HepG2 (cell line): ENCODE results near the gene SMARCAD1. TPM values are rescaled to one million over a fixed set of nuclear protein-coding genes. Genes with fewer than 3 reads are reported as not detected.
A peak's percentile ranks its signal among the peaks of the same experiment; 100 is the strongest.

ENCODE experiments used
- CBX2 ChIP-seq, 2 experiments: fragments of 200-600 bp in 1 of 2; sonication (generic); formaldehyde crosslinking in 1 of 2; IDR thresholded peaks; 2 replicates each; pipeline versions ENCODE4 v1.7.0 to v1.8.1; 2018 to 2022; ENCODE audit warnings: low read depth in 2 of 2, low read length in 1 of 2, mild to moderate bottlenecking in 1 of 2, missing genetic modification reagents in 1 of 2
- CEBPB ChIP-seq: IDR thresholded peaks from 2 replicates; pipeline ENCODE4 v1.6.1; 2011; ENCODE audit warnings: low read depth, low read length, improper control_type of control experiment, borderline replicate concordance
- HIVEP1 ChIP-seq: sonication (generic); formaldehyde crosslinking; IDR thresholded peaks from 2 replicates; pipeline ENCODE4 v1.4.0; 2020; ENCODE audit warnings: mild to moderate bottlenecking, missing genetic modification reagents
- ISL2 ChIP-seq: sonication (generic); formaldehyde crosslinking; IDR thresholded peaks from 2 replicates; pipeline ENCODE4 v1.5.0; 2020; ENCODE audit warnings: missing genetic modification reagents
- KDM4B ChIP-seq: sonication (generic); formaldehyde crosslinking; IDR thresholded peaks from 2 replicates; pipeline ENCODE4 v1.4.0; 2020; ENCODE audit warnings: missing genetic modification reagents
- KLF12 ChIP-seq: sonication (generic); formaldehyde crosslinking; IDR thresholded peaks from 2 replicates; pipeline ENCODE4 v1.4.0; 2020; ENCODE audit warnings: missing genetic modification reagents, borderline replicate concordance
- NKX3-1 ChIP-seq: sonication (generic); formaldehyde crosslinking; IDR thresholded peaks from 2 replicates; pipeline ENCODE4 v1.5.0; 2020; ENCODE audit warnings: missing genetic modification reagents
- PAX8 ChIP-seq: sonication (generic); formaldehyde crosslinking; IDR thresholded peaks from 2 replicates; pipeline ENCODE4 v1.8.0; 2022; ENCODE audit warnings: mild to moderate bottlenecking, missing genetic modification reagents, borderline replicate concordance
- SNAPC2 ChIP-seq: sonication (generic); formaldehyde crosslinking; IDR thresholded peaks from 2 replicates; pipeline ENCODE4 v1.8.1; 2022; ENCODE audit warnings: mild to moderate bottlenecking, missing genetic modification reagents
- TEAD3 ChIP-seq: optimal IDR thresholded peaks from 2 replicates; pipeline ENCODE3; 2016; ENCODE audit warnings: borderline replicate concordance
- ZBTB1 ChIP-seq: sonication (generic); formaldehyde crosslinking; IDR thresholded peaks from 2 replicates; pipeline ENCODE4 v1.4.0; 2020; ENCODE audit warnings: missing genetic modification reagents, borderline replicate concordance
- ZC3H13 ChIP-seq: sonication (generic); formaldehyde crosslinking; IDR thresholded peaks from 2 replicates; pipeline ENCODE4 v1.8.1; 2023; ENCODE audit warnings: mild to moderate bottlenecking, missing genetic modification reagents, moderate library complexity
- ZFP82 ChIP-seq: sonication (generic); formaldehyde crosslinking; IDR thresholded peaks from 2 replicates; pipeline ENCODE4 v1.5.1; 2020; ENCODE audit warnings: mild to moderate bottlenecking, missing genetic modification reagents, borderline replicate concordance
- ZNF143 ChIP-seq: sonication (generic); formaldehyde crosslinking; IDR thresholded peaks from 2 replicates; pipeline ENCODE4 v1.4.0; 2020; ENCODE audit warnings: missing genetic modification reagents
- ZNF225 ChIP-seq: sonication (generic); formaldehyde crosslinking; IDR thresholded peaks from 2 replicates; pipeline ENCODE4 v1.4.0; 2020; ENCODE audit warnings: mild to moderate bottlenecking, missing genetic modification reagents
- ZNF367 ChIP-seq: sonication (generic); formaldehyde crosslinking; IDR thresholded peaks from 2 replicates; pipeline ENCODE4 v1.4.0; 2020; ENCODE audit warnings: missing genetic modification reagents, borderline replicate concordance
- polyA plus RNA-seq, 8 experiments: library from polyadenylated mRNA; depleted of rRNA in 3 of 8; stranded (reverse) in 7 of 8; unstranded in 1 of 8; fragments of >200 nt; fragmentation: Illumina TruSeq in 4 of 8; extraction: Trizol in 4 of 8; gene quantifications; 2 replicates each; pipeline versions ENCODE4 v1.2.1 to v1.2.3, GENCODE V29; 2011 to 2016; ENCODE audit warnings: low read depth in 4 of 8, missing spikeins in 1 of 8, mixed read lengths in 1 of 8; ENCODE audit not compliant: insufficient read depth in 1 of 8
- total RNA-seq, 5 experiments: library from RNA; depleted of rRNA; stranded (reverse); fragments of >200 nt; fragmentation: Illumina TruSeq; extraction: Trizol; gene quantifications; 2 replicates each; pipeline ENCODE4 v1.2.3, GENCODE V29; 2016; ENCODE audit warnings: low read depth in 1 of 5
- TF ChIP-seq, protein P1 (sequence below): sonication (generic); formaldehyde crosslinking; IDR thresholded peaks from 2 replicates; pipeline ENCODE4 v1.9.0; 2022; ENCODE audit warnings: low read depth, missing genetic modification reagents
- TF ChIP-seq, protein P2 (sequence below): sonication (generic); formaldehyde crosslinking; IDR thresholded peaks from 2 replicates; pipeline ENCODE4 v1.4.0; 2020; ENCODE audit warnings: low read depth, mild to moderate bottlenecking, missing genetic modification reagents
- TF ChIP-seq, protein P3 (sequence below): sonication (generic); formaldehyde crosslinking; IDR thresholded peaks from 2 replicates; pipeline ENCODE4; 2020; ENCODE audit warnings: missing genetic modification reagents, mild to moderate bottlenecking, borderline replicate concordance
- TF ChIP-seq, protein P4 (sequence below): IDR thresholded peaks from 2 replicates; pipeline ENCODE4 v1.6.1; 2016; ENCODE audit warnings: missing biosample characterization, missing genetic modification reagents, low read depth

Gene SMARCAD1
- total and polyA plus RNA-seq, 2 of the 13 experiments (the other 11 are each of a cell fraction or from before 2014, with no cell fraction given) = 18.2 to 35.9 TPM

DNA sequence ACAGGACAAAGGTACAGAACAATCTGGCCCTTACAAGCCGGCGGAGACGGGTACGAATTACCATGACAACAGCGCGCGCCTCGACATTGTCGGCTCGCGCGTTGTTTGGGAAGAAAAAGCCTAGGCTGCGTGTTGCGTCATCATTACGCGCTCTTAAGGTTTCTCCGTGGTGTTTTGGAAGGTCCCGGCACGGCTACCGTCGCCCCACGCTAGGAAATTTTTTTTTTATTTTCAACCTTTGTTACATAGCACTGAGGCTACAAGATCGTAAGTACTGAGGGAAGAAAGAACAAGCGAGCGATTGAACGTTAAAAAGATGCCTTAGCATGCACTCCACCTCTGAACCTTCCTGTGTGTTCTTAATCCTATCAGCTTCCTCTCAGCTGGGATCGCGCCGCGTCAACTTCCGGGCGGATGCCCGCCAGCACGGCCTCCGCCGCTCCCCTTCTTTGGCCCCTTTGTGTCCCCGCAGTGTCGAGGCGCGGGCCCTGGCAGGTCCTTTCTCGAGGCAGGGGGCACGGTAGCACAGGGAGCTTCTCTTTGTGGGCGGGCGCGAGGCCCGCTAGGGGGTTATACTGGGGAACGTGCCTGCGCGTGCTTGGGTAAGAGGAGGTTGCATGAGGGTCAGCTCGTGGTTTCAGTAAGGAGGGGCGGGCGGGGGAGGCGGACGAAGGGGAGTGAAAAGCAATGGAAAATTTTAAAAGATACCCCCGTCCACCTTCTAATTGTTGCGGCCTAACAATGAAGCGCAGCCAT lies at the start of gene SMARCAD1 (continued):
- TF ChIP-seq, protein P1, sequence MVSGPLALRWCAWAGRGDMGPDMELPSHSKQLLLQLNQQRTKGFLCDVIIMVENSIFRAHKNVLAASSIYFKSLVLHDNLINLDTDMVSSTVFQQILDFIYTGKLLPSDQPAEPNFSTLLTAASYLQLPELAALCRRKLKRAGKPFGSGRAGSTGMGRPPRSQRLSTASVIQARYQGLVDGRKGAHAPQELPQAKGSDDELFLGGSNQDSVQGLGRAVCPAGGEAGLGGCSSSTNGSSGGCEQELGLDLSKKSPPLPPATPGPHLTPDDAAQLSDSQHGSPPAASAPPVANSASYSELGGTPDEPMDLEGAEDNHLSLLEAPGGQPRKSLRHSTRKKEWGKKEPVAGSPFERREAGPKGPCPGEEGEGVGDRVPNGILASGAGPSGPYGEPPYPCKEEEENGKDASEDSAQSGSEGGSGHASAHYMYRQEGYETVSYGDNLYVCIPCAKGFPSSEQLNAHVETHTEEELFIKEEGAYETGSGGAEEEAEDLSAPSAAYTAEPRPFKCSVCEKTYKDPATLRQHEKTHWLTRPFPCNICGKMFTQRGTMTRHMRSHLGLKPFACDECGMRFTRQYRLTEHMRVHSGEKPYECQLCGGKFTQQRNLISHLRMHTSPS (CRISPR knock-in tag) = no peak
- TF ChIP-seq HIVEP1 (CRISPR knock-in tag) = peak; percentile 87
- TF ChIP-seq ZNF367 (CRISPR knock-in tag) = 0 out of 2 replicates have a peak, but pooled peaks have one; percentile 64
- TF ChIP-seq ZNF143 (CRISPR knock-in tag) = no peak
- TF ChIP-seq, protein P2, sequence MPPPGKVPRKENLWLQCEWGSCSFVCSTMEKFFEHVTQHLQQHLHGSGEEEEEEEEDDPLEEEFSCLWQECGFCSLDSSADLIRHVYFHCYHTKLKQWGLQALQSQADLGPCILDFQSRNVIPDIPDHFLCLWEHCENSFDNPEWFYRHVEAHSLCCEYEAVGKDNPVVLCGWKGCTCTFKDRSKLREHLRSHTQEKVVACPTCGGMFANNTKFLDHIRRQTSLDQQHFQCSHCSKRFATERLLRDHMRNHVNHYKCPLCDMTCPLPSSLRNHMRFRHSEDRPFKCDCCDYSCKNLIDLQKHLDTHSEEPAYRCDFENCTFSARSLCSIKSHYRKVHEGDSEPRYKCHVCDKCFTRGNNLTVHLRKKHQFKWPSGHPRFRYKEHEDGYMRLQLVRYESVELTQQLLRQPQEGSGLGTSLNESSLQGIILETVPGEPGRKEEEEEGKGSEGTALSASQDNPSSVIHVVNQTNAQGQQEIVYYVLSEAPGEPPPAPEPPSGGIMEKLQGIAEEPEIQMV (CRISPR knock-in tag) = no peak
- no peak; the same call in 1 of the 2 replicates for TF ChIP-seq KLF12 (CRISPR knock-in tag)
- TF ChIP-seq ISL2 (CRISPR knock-in tag) = peak; percentile 14; the same call in 1 of the 2 replicates
- TF ChIP-seq ZNF225 (CRISPR knock-in tag) = peak; percentile 64; the same call in 1 of the 2 replicates
- TF ChIP-seq CEBPB = peak; percentile 98
- TF ChIP-seq, protein P3, sequence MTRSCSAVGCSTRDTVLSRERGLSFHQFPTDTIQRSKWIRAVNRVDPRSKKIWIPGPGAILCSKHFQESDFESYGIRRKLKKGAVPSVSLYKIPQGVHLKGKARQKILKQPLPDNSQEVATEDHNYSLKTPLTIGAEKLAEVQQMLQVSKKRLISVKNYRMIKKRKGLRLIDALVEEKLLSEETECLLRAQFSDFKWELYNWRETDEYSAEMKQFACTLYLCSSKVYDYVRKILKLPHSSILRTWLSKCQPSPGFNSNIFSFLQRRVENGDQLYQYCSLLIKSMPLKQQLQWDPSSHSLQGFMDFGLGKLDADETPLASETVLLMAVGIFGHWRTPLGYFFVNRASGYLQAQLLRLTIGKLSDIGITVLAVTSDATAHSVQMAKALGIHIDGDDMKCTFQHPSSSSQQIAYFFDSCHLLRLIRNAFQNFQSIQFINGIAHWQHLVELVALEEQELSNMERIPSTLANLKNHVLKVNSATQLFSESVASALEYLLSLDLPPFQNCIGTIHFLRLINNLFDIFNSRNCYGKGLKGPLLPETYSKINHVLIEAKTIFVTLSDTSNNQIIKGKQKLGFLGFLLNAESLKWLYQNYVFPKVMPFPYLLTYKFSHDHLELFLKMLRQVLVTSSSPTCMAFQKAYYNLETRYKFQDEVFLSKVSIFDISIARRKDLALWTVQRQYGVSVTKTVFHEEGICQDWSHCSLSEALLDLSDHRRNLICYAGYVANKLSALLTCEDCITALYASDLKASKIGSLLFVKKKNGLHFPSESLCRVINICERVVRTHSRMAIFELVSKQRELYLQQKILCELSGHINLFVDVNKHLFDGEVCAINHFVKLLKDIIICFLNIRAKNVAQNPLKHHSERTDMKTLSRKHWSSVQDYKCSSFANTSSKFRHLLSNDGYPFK (CRISPR knock-in tag) = peak; percentile 81
- TF ChIP-seq KDM4B (CRISPR knock-in tag) = no peak; the same call in 1 of the 2 replicates
- TF ChIP-seq PAX8 (CRISPR knock-in tag) = 0 out of 2 replicates have a peak, but pooled peaks have one; percentile 35
- TF ChIP-seq, protein P4, sequence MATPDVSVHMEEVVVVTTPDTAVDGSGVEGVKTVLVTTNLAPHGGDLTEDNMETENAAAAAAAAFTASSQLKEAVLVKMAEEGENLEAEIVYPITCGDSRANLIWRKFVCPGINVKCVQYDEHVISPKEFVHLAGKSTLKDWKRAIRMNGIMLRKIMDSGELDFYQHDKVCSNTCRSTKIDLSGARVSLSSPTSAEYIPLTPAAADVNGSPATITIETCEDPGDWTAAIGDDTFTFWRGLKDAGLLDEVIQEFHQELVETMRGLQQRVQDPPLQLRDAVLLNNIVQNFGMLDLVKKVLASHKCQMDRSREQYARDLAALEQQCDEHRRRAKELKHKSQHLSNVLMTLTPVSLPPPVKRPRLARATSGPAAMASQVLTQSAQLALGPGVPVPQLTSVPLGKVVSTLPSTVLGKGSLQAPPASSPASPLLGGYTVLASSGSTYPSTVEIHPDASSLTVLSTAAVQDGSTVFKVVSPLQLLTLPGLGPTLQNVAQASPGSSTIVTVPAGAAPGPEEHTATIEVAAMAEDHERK (CRISPR knock-in tag) = peak; percentile 81
- no peak for TF ChIP-seq CBX2 (IDR thresholded peaks at IDR 0.05; ENCODE audit: low read depth, low read length)
- TF ChIP-seq CBX2 (CRISPR knock-in tag; IDR thresholded peaks at IDR 0.05; ENCODE audit: low read depth) = peak; percentile 80; the same call in 1 of the 2 replicates
- no peak for TF ChIP-seq ZBTB1 (CRISPR knock-in tag)
- no peak for TF ChIP-seq SNAPC2 (CRISPR knock-in tag)
- TF ChIP-seq ZFP82 (CRISPR knock-in tag) = no peak
- peak; percentile 16 for TF ChIP-seq TEAD3
- peak; percentile 71; the same call in 1 of the 2 replicates for TF ChIP-seq ZC3H13 (CRISPR knock-in tag)
- TF ChIP-seq NKX3-1 (CRISPR knock-in tag) = no peak; the same call in 1 of the 2 replicates
